ENCODE data around the gene CCDC150.

Gene CCDC150

GRCh38 chr2:196639180-196640030 lies at the start of gene CCDC150:
Gene CCDC150 (plus strand): TSS chr2:196639715. CDS start chr2:196639767, 52 bp downstream.
- TF ChIP-seq CTCF (IDR thresholded peaks at IDR 0.05; ENCODE audit: low read depth, low read length, missing control alignments) = peak; percentile 33
- peak within 1 kb of the TSS; percentile 66 for H3K4me3 ChIP-seq (ENCODE audit: low read depth, low read length)
- in situ Hi-C loops (cut with HindIII; ENCODE audit: low sequenced_read_pairs) = no loop called here
- DNase-seq (ENCODE audit: low read depth) = peak; percentile 85

GRCh38 chr2:196590286-196590685 lies 49.2 kb upstream of the CCDC150 start:
- peak; percentile 59 for DNase-seq (ENCODE audit: low read depth)
- in situ Hi-C loops (cut with HindIII; ENCODE audit: low sequenced_read_pairs) = no loop called here
- no peak overlapping the region for H3K4me3 ChIP-seq (ENCODE audit: low read depth, low read length)
- TF ChIP-seq CTCF (IDR thresholded peaks at IDR 0.05; ENCODE audit: low read depth, low read length, missing control alignments) = no peak

GRCh38 chr2:196591004-196591403 lies 48.5 kb upstream of the CCDC150 start:
- in situ Hi-C loops (cut with HindIII; ENCODE audit: low sequenced_read_pairs) = no loop called here
- TF ChIP-seq CTCF (IDR thresholded peaks at IDR 0.05; ENCODE audit: low read depth, low read length, missing control alignments) = no peak
- DNase-seq (ENCODE audit: low read depth) = no peak
- no peak overlapping the region for H3K4me3 ChIP-seq (ENCODE audit: low read depth, low read length)

GRCh38 chr2:196591621-196592022 lies 47.9 kb upstream of the CCDC150 start:
- in situ Hi-C loops (cut with HindIII; ENCODE audit: low sequenced_read_pairs) = no loop called here
- no peak overlapping the region for H3K4me3 ChIP-seq (ENCODE audit: low read depth, low read length)
- TF ChIP-seq CTCF (IDR thresholded peaks at IDR 0.05; ENCODE audit: low read depth, low read length, missing control alignments) = no peak
- DNase-seq (ENCODE audit: low read depth) = no peak

- peak overlapping the region; percentile 73 for H3K4me3 ChIP-seq (ENCODE audit: low read depth, low read length)
- TF ChIP-seq CTCF (IDR thresholded peaks at IDR 0.05; ENCODE audit: low read depth, low read length, missing control alignments) = peak; percentile 31
- in situ Hi-C loops (cut with HindIII; ENCODE audit: low sequenced_read_pairs) = no loop called here
- peak; percentile 12 for DNase-seq (ENCODE audit: low read depth)
These were observed 47.1 kb upstream of the CCDC150 start for GRCh38 chr2:196592331-196592910.

GRCh38 chr2:196592911-196593881 lies 46.3 kb upstream of the CCDC150 start, which contains the start of gene HECW2:
Gene HECW2 (minus strand): TSS chr2:196593554.
- TF ChIP-seq CTCF (IDR thresholded peaks at IDR 0.05; ENCODE audit: low read depth, low read length, missing control alignments) = no peak
- peak within 1 kb of the TSS; percentile 73 for H3K4me3 ChIP-seq (ENCODE audit: low read depth, low read length)
- in situ Hi-C loops (cut with HindIII; ENCODE audit: low sequenced_read_pairs) = no loop called here
- no peak for DNase-seq (ENCODE audit: low read depth)

Data from astrocyte of the cerebellum (primary cell).